SK-N-SH (cell line): ENCODE measurements around the gene MYCBPAP. TPM values are rescaled to one million over a fixed set of nuclear protein-coding genes. Genes with fewer than 3 reads are reported as not detected.

ENCODE experiments used
- CTCF ChIA-PET: fragments of 300-600, 350-600 bp; formaldehyde crosslinking; extraction: SDS; loops from one replicate; lab custom pipeline; 2021; lab: Yijun Ruan, JAX
- POLR2A ChIA-PET: fragments of 350-600 bp; sonication (Branson Sonifier 250); formaldehyde crosslinking; extraction: SDS; loops from one replicate; lab custom pipeline; 2020; ENCODE audit warnings: antibody characterized with exemption, inconsistent platforms; lab: Yijun Ruan, JAX
- DNase-seq: peaks from one replicate; pipeline ENCODE4 v3.0.0; 2012
- H2AFZ ChIP-seq: fragments of 200-600 bp; sonication (generic); 2 replicates; pipeline ENCODE4 v1.8.1; 2016; ENCODE audit warnings: antibody characterized with exemption, mild to moderate bottlenecking, low read depth
- H3F3A ChIP-seq: fragments of 200-600 bp; sonication (generic); replicated peaks from 2 replicates; pipeline ENCODE3; 2016; ENCODE audit warnings: antibody characterized with exemption, mild to moderate bottlenecking; ENCODE audit not compliant: insufficient read depth
- H3K27ac ChIP-seq, 2 experiments: fragments of 200-500 bp in 1 of 2; fragments of 200-600 bp in 1 of 2; sonication (Bioruptor generic) in 1 of 2; sonication (generic), shearing (Covaris generic) in 1 of 2; 2 replicates each; pipeline versions ENCODE4 v1.5.1 to v1.6.1; 2014 to 2016; ENCODE audit warnings: low read depth in 2 of 2, inconsistent platforms in 1 of 2, low read length in 1 of 2, mild to moderate bottlenecking in 1 of 2, mixed read lengths in 1 of 2
- H3K27me3 ChIP-seq: fragments of 200-600 bp; sonication (generic), shearing (Covaris generic); 2 replicates; pipeline ENCODE4 v1.6.1; 2016; ENCODE audit warnings: mixed run types; ENCODE audit not compliant: insufficient read depth
- H3K36me3 ChIP-seq, 2 experiments: fragments of 200-500 bp in 1 of 2; fragments of 200-600 bp in 1 of 2; sonication (Bioruptor generic) in 1 of 2; sonication (generic) in 1 of 2; replicated peaks in 1 of 2; 2 replicates each; pipeline versions ENCODE3 to v1.5.1; 2014 to 2016; ENCODE audit warnings: low read length in 1 of 2, mild to moderate bottlenecking in 1 of 2; ENCODE audit not compliant: insufficient read depth in 2 of 2, control insufficient read depth in 1 of 2
- H3K4me1 ChIP-seq, 2 experiments: fragments of 200-500 bp in 1 of 2; fragments of 200-600 bp in 1 of 2; sonication (Bioruptor generic) in 1 of 2; sonication (generic), shearing (Covaris generic) in 1 of 2; 2 replicates each; pipeline versions ENCODE4 v1.5.1 to v1.6.1; 2014 to 2016; ENCODE audit warnings: low read depth in 1 of 2, low read length in 1 of 2, mixed run types in 1 of 2; ENCODE audit not compliant: insufficient read depth in 2 of 2, control insufficient read depth in 1 of 2
- H3K4me2 ChIP-seq: fragments of 200-600 bp; sonication (generic), shearing (Covaris generic); 2 replicates; pipeline ENCODE4 v1.6.1; 2017; ENCODE audit warnings: mixed run types
- H3K4me3 ChIP-seq, 2 experiments: fragments of 200-500 bp in 1 of 2; fragments of 200-600 bp in 1 of 2; sonication (Bioruptor generic) in 1 of 2; sonication (generic), shearing (Covaris generic) in 1 of 2; 2 replicates each; pipeline versions ENCODE4 v1.5.1 to v1.8.1; 2014 to 2016; ENCODE audit warnings: low read depth in 2 of 2, inconsistent platforms in 1 of 2, low read length in 1 of 2, mild to moderate bottlenecking in 1 of 2, mixed read lengths in 1 of 2, moderate library complexity in 1 of 2
- H3K79me2 ChIP-seq: fragments of 200-600 bp; sonication (generic); 2 replicates; pipeline ENCODE4 v1.8.1; 2017; ENCODE audit warnings: mild to moderate bottlenecking; ENCODE audit not compliant: insufficient read depth
- H3K9ac ChIP-seq: fragments of 200-600 bp; sonication (generic); 2 replicates; pipeline ENCODE4 v1.6.1; 2017; ENCODE audit warnings: mixed run types
- H3K9me2 ChIP-seq: fragments of 200-600 bp; sonication (generic); 2 replicates; pipeline ENCODE4 v1.6.1; 2017; ENCODE audit warnings: mixed run types
- H3K9me3 ChIP-seq: fragments of 200-600 bp; sonication (generic); 2 replicates; pipeline ENCODE4 v1.6.1; 2017; ENCODE audit warnings: mixed run types, mild to moderate bottlenecking, moderate library complexity
- H4K20me1 ChIP-seq: fragments of 200-600 bp; sonication (generic); 2 replicates; pipeline ENCODE4 v1.6.1; 2017; ENCODE audit warnings: mild to moderate bottlenecking, mixed run types; ENCODE audit not compliant: insufficient read depth
- CTCF ChIP-seq: fragments of 200-600 bp; sonication (generic); IDR thresholded peaks from 2 replicates; pipeline ENCODE4 v1.6.1; 2017; ENCODE audit warnings: antibody characterized with exemption, mild to moderate bottlenecking, moderate library complexity
- EP300 ChIP-seq, 2 experiments: IDR thresholded peaks; 2 replicates each; pipeline versions ENCODE4 v1.4.0 to v1.6.1; 2012; ENCODE audit warnings: borderline replicate concordance in 1 of 2, low read depth in 1 of 2, low read length in 1 of 2
- FOSL2 ChIP-seq: IDR thresholded peaks from 2 replicates; pipeline ENCODE4 v1.4.0; 2012; ENCODE audit warnings: low read depth, mild to moderate bottlenecking, moderate library complexity, borderline replicate concordance
- FOXM1 ChIP-seq: IDR thresholded peaks from 2 replicates; pipeline ENCODE4 v1.4.0; 2012; ENCODE audit warnings: low read depth, mild to moderate bottlenecking
- GABPA ChIP-seq: IDR thresholded peaks from 2 replicates; pipeline ENCODE4 v1.4.0; 2012; ENCODE audit warnings: low read depth, mild to moderate bottlenecking
- GATA2 ChIP-seq: sonication (generic); formaldehyde crosslinking; IDR thresholded peaks from 2 replicates; pipeline ENCODE4 v1.5.0; 2020; ENCODE audit warnings: mild to moderate bottlenecking, missing genetic modification reagents
- MEF2A ChIP-seq: IDR thresholded peaks from 2 replicates; pipeline ENCODE4 v1.4.0; 2012; ENCODE audit warnings: low read depth, borderline replicate concordance
- MXI1 ChIP-seq: IDR thresholded peaks from 2 replicates; pipeline ENCODE4 v1.6.1; 2012; ENCODE audit warnings: mild to moderate bottlenecking, low read depth, low read length, improper control_type of control experiment
- NRF1 ChIP-seq: IDR thresholded peaks from 2 replicates; pipeline ENCODE4 v1.6.1; 2012; ENCODE audit warnings: low read depth, mild to moderate bottlenecking, low read length
- POLR2AphosphoS5 ChIP-seq: IDR thresholded peaks from 2 replicates; pipeline ENCODE4 v1.6.1; 2012; ENCODE audit warnings: low read depth, low read length
- RAD21 ChIP-seq: IDR thresholded peaks from 2 replicates; pipeline ENCODE4 v1.6.1; 2012; ENCODE audit warnings: mild to moderate bottlenecking, low read length
- RCOR1 ChIP-seq: fragments of 150-350 bp; IDR thresholded peaks from 2 replicates; pipeline ENCODE4 v1.6.1; 2017; ENCODE audit warnings: antibody characterized with exemption, low read length
- RFX5 ChIP-seq: IDR thresholded peaks from 2 replicates; pipeline ENCODE4 v1.6.1; 2012; ENCODE audit warnings: mild to moderate bottlenecking, improper control_type of control experiment, low read length
- SIN3A ChIP-seq: IDR thresholded peaks from 2 replicates; pipeline ENCODE4 v1.6.1; 2012; ENCODE audit warnings: low read depth, mild to moderate bottlenecking, low read length, moderate library complexity, borderline replicate concordance
- SMC3 ChIP-seq: IDR thresholded peaks from 2 replicates; pipeline ENCODE4 v1.6.1; 2012; ENCODE audit warnings: low read depth, low read length, improper control_type of control experiment
- TAF1 ChIP-seq: IDR thresholded peaks from 2 replicates; pipeline ENCODE4 v1.6.1; 2012; ENCODE audit warnings: low read depth, mild to moderate bottlenecking, low read length, moderate library complexity, borderline replicate concordance
- USF2 ChIP-seq: fragments of 150-350 bp; IDR thresholded peaks from 2 replicates; pipeline ENCODE4 v1.6.1; 2017; ENCODE audit warnings: antibody characterized with exemption, low read length, low read depth, borderline replicate concordance
- YY1 ChIP-seq: IDR thresholded peaks from 2 replicates; pipeline ENCODE4 v1.4.0; 2012; ENCODE audit warnings: low read depth, mild to moderate bottlenecking
- ZBTB33 ChIP-seq: IDR thresholded peaks from 2 replicates; pipeline ENCODE4 v1.4.0; 2012; ENCODE audit warnings: low read depth, borderline replicate concordance
- WGBS: methylation state at CpG from one replicate; pipeline ENCODE4 v1.1.6; 2017; ENCODE audit warnings: low lambda C conversion rate; 5-methylcytosine and 5-hydroxymethylcytosine counted together
- polyA plus RNA-seq, 3 experiments: library from polyadenylated mRNA; depleted of rRNA; stranded (reverse); fragments of >200 nt; gene quantifications; 2 replicates each; pipeline ENCODE4 v1.2.3, GENCODE V29; 2012

Gene MYCBPAP
- polyA plus RNA-seq, 1 of the 3 experiments (the other 2 are of a cell fraction), result 2.4 TPM

- H3K9ac ChIP-seq, result peak overlapping the region; percentile 60; the same call in 1 of the 2 replicates
- H3K9me2 ChIP-seq, result no peaks in the 10 kb centered on the region
- H3K27me3 ChIP-seq, result no peaks in the 10 kb centered on the region
- TF ChIP-seq MEF2A, result no peak
- TF ChIP-seq GATA2, result no peak
- TF ChIP-seq MXI1, result no peak
- no peak for TF ChIP-seq GABPA
- TF ChIP-seq POLR2AphosphoS5, result no peak
- TF ChIP-seq ZBTB33, result no peak
- no peak for TF ChIP-seq EP300 (IDR thresholded peaks at IDR 0.05; ENCODE audit: borderline replicate concordance in 1 of 2, low read depth in 1 of 2, low read length in 1 of 2)
- TF ChIP-seq RCOR1, result no peak
- TF ChIP-seq SIN3A, result no peak
- TF ChIP-seq FOXM1, result no peak
- TF ChIP-seq CTCF, result no peak
- no peak for TF ChIP-seq RAD21
- no peak for TF ChIP-seq RFX5
- TF ChIP-seq USF2, result no peak
- no peak for TF ChIP-seq SMC3
- no peak for TF ChIP-seq FOSL2
- no peak for TF ChIP-seq YY1
- no peak for TF ChIP-seq NRF1
- no peak for TF ChIP-seq TAF1
- H3K27ac ChIP-seq, result peak overlapping the region; percentile 34 to 83; a peak in 3 of 4 replicates
- H3K9me3 ChIP-seq, result no peaks in the 10 kb centered on the region
- no peaks in the 10 kb centered on the region for H4K20me1 ChIP-seq
- H2AFZ ChIP-seq, result peak overlapping the region; percentile 80; the same call in 1 of the 2 replicates
- peak overlapping the region; percentile 80 for H3K4me2 ChIP-seq
- peaks cover 14% of the 10 kb centered on the region for H3K79me2 ChIP-seq
- ChIA-PET CTCF (interaction anchor here (0.9 to 24.2 kb wide), 14 partner anchors 8 to 309 kb away, joined by 3 to 1212 read pairs (median 6); partner anchors contain the start of gene RSAD1), POLR2A (interaction anchor here (0.8 to 2.0 kb wide), 7 partner anchors 10 to 323 kb away, joined by 3 to 14 read pairs (median 5); partner anchors contain the start of genes EPN3 and TOB1)
- 76% methylated on average over 16 of the region's 16 CpGs for WGBS
- no peaks in the 10 kb centered on the region for H3K36me3 ChIP-seq
- peak overlapping the region; percentile 56 to 61 for H3K4me3 ChIP-seq
- no peak for DNase-seq
- peaks cover 12 to 31% of the 10 kb centered on the region in 2 experiments; a peak in 3 of 4 replicates for H3K4me1 ChIP-seq
- H3F3A ChIP-seq, result peaks cover 3% of the 10 kb centered on the region
These were observed 34.8 kb downstream of the MYCBPAP start for GRCh38 chr17:50542795-50543774.
